GM18909 (cell line): ENCODE results near the gene RAB11FIP5.
"Not testable (repeated sequence)": the region's sequence is repeated elsewhere in the genome, so short reads cannot be mapped to it uniquely, and the experiment has no call there.

ENCODE experiments used
- ATAC-seq: cut with Tn5 transposase; IDR thresholded peaks from one replicate; pipeline ENCODE4 v1.9.1; 2021; ENCODE audit warnings: mild to moderate bottlenecking; ENCODE audit not compliant: unreplicated experiment, poor library complexity

RAB11FIP5 gene

GRCh38 chr2:73070643-73071359, 41.9 kb downstream of the RAB11FIP5 start:
- peak; percentile 30 for ATAC-seq

GRCh38 chr2:73069855-73070642, 42.7 kb downstream of the RAB11FIP5 start:
- no peak for ATAC-seq

- ATAC-seq = no peak
These were observed 43.5 kb downstream of the RAB11FIP5 start for GRCh38 chr2:73069041-73069854.

- no peak for ATAC-seq
These were observed 44.6 kb downstream of the RAB11FIP5 start for GRCh38 chr2:73068147-73068546.

GRCh38 chr2:73067043-73067442, 45.7 kb downstream of the RAB11FIP5 start:
- ATAC-seq = no peak

GRCh38 chr2:73065070-73065469, 47.7 kb downstream of the RAB11FIP5 start:
- ATAC-seq = not testable (repeated sequence)

GRCh38 chr2:73063909-73064875, 48.6 kb downstream of the RAB11FIP5 start:
- no peak for ATAC-seq

GRCh38 chr2:73063472-73063871, 49.3 kb downstream of the RAB11FIP5 start:
- no peak for ATAC-seq

GRCh38 chr2:73059106-73059505, 53.6 kb downstream of the RAB11FIP5 start:
- ATAC-seq = no peak

- ATAC-seq = no peak
These were observed 57.8 kb downstream of the RAB11FIP5 start for GRCh38 chr2:73054980-73055379.

GRCh38 chr2:73053316-73054114, 59.2 kb downstream of the RAB11FIP5 start:
- no peak for ATAC-seq

- no peak for ATAC-seq
These were observed 62.6 kb downstream of the RAB11FIP5 start for GRCh38 chr2:73050121-73050545.

GRCh38 chr2:73043929-73044832, 68.6 kb downstream of the RAB11FIP5 start:
- no peak for ATAC-seq

GRCh38 chr2:73043276-73043675, 69.5 kb downstream of the RAB11FIP5 start:
- ATAC-seq = no peak

- no peak for ATAC-seq
These were observed 74.7 kb downstream of the RAB11FIP5 start for GRCh38 chr2:73037947-73038585.

- ATAC-seq = no peak
These were observed 76.0 kb downstream of the RAB11FIP5 start for GRCh38 chr2:73036766-73037165.

- no peak for ATAC-seq
These were observed 76.6 kb downstream of the RAB11FIP5 start for GRCh38 chr2:73035899-73036711.
